ENCODE measurements around the gene CASQ2.

CASQ2 gene

GRCh38 chr1:115685029-115685705 lies 83.3 kb downstream of the CASQ2 start:
- no peak for DNase-seq

- no peak for DNase-seq
Measured at GRCh38 chr1:115682792-115683191, 85.7 kb downstream of the CASQ2 start.

DNA sequence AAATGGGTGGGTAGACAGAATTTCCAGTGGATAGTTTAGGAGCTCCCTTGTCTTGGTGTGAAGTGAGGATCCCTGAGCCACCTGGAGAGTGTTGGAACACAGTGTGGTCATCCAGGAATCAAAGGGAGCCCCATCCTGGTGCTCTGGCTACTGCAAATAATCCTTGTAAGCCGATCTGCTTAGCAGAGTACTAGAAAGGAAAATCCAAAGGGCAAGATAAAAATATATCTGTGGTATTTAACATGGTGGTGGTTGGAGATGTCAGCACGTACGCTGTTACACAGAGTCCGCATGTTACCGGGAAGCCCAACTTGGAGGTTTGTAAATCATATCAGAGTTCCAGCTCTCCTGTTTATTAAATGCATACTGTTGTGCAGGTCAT lies 87.8 kb downstream of the CASQ2 start:
- no peak for DNase-seq

- DNase-seq = no peak
Measured at GRCh38 chr1:115679141-115679611, 89.3 kb downstream of the CASQ2 start.

GRCh38 chr1:115678141-115678540 lies 90.4 kb downstream of the CASQ2 start:
- DNase-seq = no peak

DNA sequence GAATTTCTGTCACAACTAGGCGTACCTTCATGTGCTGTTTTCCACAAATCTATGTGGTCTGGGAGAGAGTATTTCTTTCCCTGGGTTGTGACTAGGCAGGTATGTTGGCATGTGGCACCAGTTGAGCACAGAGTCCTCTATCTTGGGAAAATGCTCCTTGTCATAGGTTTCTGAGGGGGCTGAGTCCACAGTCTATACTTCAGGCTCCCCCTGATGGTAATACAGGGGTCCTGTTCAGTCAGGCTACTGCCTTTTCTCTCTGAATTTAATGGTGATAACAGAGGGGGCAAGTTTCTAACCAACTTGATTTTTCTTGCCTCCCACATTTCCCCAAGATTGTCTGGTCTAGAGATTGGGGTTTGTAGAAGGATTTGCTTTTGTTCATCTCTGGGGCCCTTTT lies 90.9 kb downstream of the CASQ2 start:
- DNase-seq = no peak

DNA sequence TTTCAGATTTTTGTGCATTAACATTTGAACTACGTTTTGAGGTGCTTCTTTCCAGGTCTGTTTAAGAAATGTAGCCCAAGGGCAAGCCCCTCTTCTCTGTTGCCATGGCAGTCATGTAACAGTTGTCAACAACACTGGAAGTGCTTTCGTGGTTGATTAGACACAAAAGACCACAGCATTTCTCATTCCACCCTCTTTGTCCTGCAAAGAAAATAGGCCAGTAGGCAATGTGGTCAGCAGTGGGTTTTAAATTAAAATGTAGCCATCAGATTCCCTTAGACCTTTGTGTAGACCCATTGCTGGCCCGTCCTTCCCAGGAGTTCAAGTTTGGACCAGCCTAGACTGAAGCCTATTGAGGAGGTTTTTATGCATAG lies 91.3 kb downstream of the CASQ2 start:
- DNase-seq = no peak

- DNase-seq = no peak
Measured at GRCh38 chr1:115676498-115677181, 91.9 kb downstream of the CASQ2 start.

DNA sequence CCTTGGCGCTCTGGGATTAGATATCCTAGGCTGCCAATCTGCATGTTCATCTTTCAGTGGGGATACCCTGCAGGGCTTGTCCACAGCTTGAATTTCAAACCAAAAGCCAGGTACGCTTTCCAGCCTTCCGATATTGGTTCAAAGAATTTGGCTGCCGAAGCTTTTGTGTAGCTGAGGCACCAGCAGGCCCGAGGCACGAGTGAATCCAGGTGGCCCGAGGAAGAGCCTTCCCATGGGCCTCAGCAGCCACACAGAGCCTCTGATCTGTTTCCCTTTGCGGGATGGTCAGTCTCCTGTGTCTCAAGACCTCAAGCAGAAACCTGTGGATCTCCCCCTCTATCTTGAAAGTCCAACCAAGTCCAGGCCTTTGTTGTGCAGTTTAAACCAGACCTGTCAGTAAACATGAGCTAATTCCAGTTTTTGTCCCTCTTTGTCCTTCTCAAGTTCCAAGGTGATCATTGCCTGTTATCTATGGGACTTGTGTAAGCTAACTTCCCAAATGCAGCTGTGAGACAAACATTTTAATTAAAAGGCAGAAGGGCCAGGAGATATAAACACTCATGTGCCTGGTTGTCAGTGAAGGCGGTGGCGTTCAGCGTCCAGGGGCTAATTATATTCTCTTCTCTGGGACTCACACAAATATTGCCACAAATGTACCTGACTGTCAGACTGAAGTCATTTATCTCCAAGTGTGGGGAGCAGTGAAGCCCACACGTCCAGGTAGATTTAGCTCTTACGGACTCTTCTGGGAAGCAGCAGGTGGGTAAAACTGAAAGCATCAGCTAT lies 96.1 kb downstream of the CASQ2 start:
- DNase-seq = no peak

GRCh38 chr1:115671176-115671934 lies 97.2 kb downstream of the CASQ2 start:
- no peak for DNase-seq

- no peak for DNase-seq
Measured at GRCh38 chr1:115670476-115671175, 97.9 kb downstream of the CASQ2 start.

- no peak for DNase-seq
Measured at GRCh38 chr1:115669886-115670285, 98.6 kb downstream of the CASQ2 start.

- no peak for DNase-seq
Measured at GRCh38 chr1:115669002-115669673, 99.4 kb downstream of the CASQ2 start.

DNA sequence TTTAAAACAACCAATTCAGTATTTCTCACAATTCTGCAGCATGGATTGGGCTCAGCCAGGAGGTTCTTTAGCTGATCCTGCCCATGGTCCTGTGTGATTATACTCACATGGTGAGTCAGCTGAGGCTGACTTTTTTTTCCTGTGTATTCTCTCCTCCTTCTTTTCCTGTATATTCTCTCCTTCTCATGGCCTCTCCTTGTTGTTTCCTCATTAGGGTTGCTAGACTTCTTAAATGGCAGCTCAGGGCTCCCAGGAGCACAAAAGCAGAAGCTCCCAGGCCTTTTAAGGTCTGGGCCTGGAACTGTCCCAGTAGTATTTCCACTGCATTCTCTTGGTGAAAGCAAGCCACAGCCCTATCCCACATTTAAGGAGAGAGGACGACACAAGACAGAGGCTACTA lies 99.9 kb downstream of the CASQ2 start:
- DNase-seq = no peak

DNA sequence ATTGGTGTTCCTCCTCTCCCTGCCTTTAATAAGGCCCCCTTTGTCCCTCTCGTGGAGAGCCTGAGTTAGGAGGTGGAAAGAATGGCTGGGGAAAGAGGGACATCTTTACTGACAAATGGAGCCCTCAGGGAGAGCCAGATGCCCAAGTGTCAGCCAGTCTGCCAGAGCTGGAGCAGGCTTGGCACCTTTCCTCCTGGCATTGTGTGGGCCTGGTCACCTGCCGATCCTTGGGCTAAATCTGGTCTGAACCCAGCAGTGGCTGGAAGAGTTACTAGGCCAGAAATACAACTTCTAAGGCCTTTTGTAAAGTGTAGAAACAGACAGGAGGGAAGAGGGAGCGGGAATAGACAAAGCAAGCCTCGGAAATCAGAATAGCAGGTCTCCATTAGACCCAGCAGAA lies 101.8 kb downstream of the CASQ2 start:
- DNase-seq = no peak

DNA sequence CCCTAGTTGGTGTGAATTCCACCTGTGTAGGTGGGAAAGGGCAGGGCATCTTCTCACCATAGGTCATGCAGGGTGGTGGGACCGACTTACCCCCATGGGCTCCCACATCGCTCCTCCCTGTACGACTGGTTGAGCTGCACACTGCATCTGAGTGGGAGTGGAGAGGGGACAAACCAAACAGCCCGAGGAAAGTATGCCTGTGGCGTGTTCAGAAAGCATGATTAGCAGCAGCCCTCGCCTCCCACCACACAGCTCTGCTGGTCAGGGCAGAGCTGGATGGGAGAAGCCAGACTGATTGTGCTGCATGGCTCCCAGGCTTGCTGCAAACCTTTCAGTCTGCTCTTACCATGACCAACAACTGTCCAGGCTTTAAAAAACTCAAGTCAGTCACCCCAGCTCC lies 102.3 kb downstream of the CASQ2 start:
- no peak for DNase-seq

GRCh38 chr1:115665319-115666096 lies 103.0 kb downstream of the CASQ2 start:
- no peak for DNase-seq

- no peak for DNase-seq
Measured at GRCh38 chr1:115661157-115661556, 107.4 kb downstream of the CASQ2 start.

- DNase-seq = no peak
Measured at GRCh38 chr1:115660151-115660550, 108.4 kb downstream of the CASQ2 start.

DNA sequence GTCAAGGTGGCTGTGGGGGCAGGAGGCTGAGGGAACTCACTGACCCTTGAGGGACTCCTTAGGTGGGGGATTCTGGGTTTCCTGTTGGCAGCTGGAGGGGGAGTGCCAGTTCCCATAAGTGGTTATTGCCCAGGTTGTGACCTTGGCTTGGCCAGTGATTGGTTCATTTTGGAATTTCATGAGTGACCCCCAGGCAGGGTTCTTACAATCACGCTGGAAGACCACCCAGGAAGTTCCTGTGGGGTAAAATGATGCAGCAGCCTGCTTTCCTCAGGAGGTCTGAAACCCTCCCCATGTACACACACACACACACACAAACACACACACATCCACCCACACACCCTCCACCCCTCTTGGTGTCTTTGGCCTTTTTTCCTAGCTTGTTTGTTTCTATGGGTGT lies 109.9 kb downstream of the CASQ2 start:
- no peak for DNase-seq

- DNase-seq = no peak
Measured at GRCh38 chr1:115656461-115657077, 111.9 kb downstream of the CASQ2 start.

Measured in activated naive CD4-positive, alpha-beta T cell (primary cell).